Measurements from ENCODE around the gene NTRK1. TPM values are rescaled to one million over a fixed set of nuclear protein-coding genes. Genes with fewer than 3 reads are reported as not detected.

Gene NTRK1
- total RNA-seq, 1 experiment from 2014 or later = 0.24 TPM

DNA sequence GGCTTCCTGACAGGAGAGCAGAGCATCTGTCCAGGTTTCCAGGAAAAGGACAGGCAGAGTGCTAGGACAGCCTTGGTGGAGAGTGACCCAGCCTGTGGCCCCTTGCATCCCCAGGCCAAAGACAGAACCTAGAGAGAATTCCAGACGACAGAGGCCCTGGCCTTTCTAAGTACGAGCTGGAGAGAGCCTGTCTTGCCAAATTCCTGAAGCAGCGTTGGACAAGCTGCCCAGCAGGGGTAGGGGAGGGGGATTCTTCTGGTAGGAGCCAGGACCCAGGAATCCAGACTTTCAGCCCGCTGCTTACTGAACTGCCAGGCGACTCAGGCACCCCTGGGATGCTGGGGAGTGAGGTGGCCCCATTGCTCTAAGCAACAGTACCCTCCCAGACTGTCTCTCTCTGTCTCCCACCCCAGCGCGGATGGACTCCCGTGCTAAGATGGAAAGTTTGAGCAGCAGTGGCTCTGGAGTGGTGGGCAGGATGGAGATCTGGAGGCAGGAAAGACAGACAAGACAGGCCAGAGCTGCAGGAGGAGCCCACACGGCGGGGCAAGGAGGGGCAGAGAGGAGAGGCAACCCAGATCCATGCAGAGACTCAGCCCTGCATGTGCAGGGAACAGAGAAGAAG lies 24.0 kb downstream of the NTRK1 start:
- H4K8ac ChIP-seq (replicated peaks; ENCODE audit: insufficient read length, low read depth, low read length) = no peak overlapping the region
- H2BK20ac ChIP-seq (ENCODE audit: low read depth, low read length, poor library complexity, severe bottlenecking) = no peak overlapping the region
- H3K4me2 ChIP-seq (ENCODE audit: insufficient read depth, insufficient read length, low read length) = no peak overlapping the region
- no peak overlapping the region for H3K27ac ChIP-seq (ENCODE audit: insufficient read length, low read depth, low read length)
- H2BK120ac ChIP-seq (ENCODE audit: low read depth, low read length, poor library complexity, severe bottlenecking) = no peak overlapping the region
- H2BK15ac ChIP-seq (ENCODE audit: low read depth, low read length) = no peak overlapping the region
- no peaks in the 10 kb centered on the region for H3K79me2 ChIP-seq (ENCODE audit: insufficient read depth, low read length)
- H3K4ac ChIP-seq (ENCODE audit: low read depth, low read length) = no peak overlapping the region
- H4K91ac ChIP-seq (ENCODE audit: insufficient read length, low read depth, low read length) = no peak overlapping the region
- no CpG with 5 or more reads among the region's 10 CpGs for WGBS (ENCODE audit: extremely low coverage, insufficient read length, low lambda C conversion rate)
- no peak overlapping the region for H2BK5ac ChIP-seq (ENCODE audit: insufficient read length, low read length)
- Mint-ChIP-seq H3K27ac (no peak overlapping the region; a peak in 1 of 7 replicates), H3K4me3 (no peak overlapping the region), H3K27me3 (ENCODE audit: low read depth) (peaks cover 67% of the 10 kb centered on the region), H3K9me3 (no peaks in the 10 kb centered on the region), H3K4me1 (peaks cover 35 to 67% of the 10 kb centered on the region in 2 experiments), H3K36me3 (ENCODE audit: insufficient read depth in 1 of 3, low read depth in 3 of 3) (no peaks in the 10 kb centered on the region)
- no peak overlapping the region for H3K18ac ChIP-seq (ENCODE audit: insufficient read length, low read depth, low read length)
- no peak overlapping the region for H2AK5ac ChIP-seq (ENCODE audit: insufficient read length, low read length)
- H2AFZ ChIP-seq (ENCODE audit: low read length) = no peak overlapping the region
- H4K20me1 ChIP-seq (ENCODE audit: control insufficient read depth, insufficient read depth, insufficient read length) = no peaks in the 10 kb centered on the region
- no peak overlapping the region for H3T11ph ChIP-seq (ENCODE audit: low read length)
- H2BK12ac ChIP-seq (ENCODE audit: insufficient read length, low read depth, low read length) = no peak overlapping the region
- no peak for DNase-seq
- no peak overlapping the region for H3K23ac ChIP-seq (ENCODE audit: insufficient read length, low read depth, low read length)
- H3K14ac ChIP-seq (ENCODE audit: insufficient read depth, low read length) = no peak overlapping the region
- no peak overlapping the region for H3K9ac ChIP-seq (ENCODE audit: extremely low read depth, insufficient read length, low read length)
- no peaks in the 10 kb centered on the region; the same call in 1 of the 2 replicates for H3K27me3 ChIP-seq (ENCODE audit: insufficient read depth, low read length)
- H3K4me1 ChIP-seq (ENCODE audit: insufficient read depth, low read length) = peaks cover 2% of the 10 kb centered on the region; the same call in 1 of the 2 replicates
- no peak overlapping the region for H3K56ac ChIP-seq (ENCODE audit: insufficient read length, low read depth, low read length)
- no peaks in the 10 kb centered on the region for H3K23me2 ChIP-seq (ENCODE audit: insufficient read length, low read depth, low read length, poor library complexity, severe bottlenecking)
- TF ChIP-seq, protein P1, sequence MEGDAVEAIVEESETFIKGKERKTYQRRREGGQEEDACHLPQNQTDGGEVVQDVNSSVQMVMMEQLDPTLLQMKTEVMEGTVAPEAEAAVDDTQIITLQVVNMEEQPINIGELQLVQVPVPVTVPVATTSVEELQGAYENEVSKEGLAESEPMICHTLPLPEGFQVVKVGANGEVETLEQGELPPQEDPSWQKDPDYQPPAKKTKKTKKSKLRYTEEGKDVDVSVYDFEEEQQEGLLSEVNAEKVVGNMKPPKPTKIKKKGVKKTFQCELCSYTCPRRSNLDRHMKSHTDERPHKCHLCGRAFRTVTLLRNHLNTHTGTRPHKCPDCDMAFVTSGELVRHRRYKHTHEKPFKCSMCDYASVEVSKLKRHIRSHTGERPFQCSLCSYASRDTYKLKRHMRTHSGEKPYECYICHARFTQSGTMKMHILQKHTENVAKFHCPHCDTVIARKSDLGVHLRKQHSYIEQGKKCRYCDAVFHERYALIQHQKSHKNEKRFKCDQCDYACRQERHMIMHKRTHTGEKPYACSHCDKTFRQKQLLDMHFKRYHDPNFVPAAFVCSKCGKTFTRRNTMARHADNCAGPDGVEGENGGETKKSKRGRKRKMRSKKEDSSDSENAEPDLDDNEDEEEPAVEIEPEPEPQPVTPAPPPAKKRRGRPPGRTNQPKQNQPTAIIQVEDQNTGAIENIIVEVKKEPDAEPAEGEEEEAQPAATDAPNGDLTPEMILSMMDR (conservative IDR thresholded peaks at IDR 0.05) = no peak
- no peak overlapping the region for H4K5ac ChIP-seq (ENCODE audit: insufficient read length, low read depth, low read length)
- no peaks in the 10 kb centered on the region for H3K79me1 ChIP-seq (ENCODE audit: insufficient read depth, low read depth, low read length, poor library complexity, severe bottlenecking)
- no peaks in the 10 kb centered on the region for H3K9me3 ChIP-seq (ENCODE audit: control insufficient read depth, low read depth, low read length)

Measured in H9 (cell line).